ENCODE measurements around the gene ZDHHC7. TPM values are rescaled to one million over a fixed set of nuclear protein-coding genes. Genes with fewer than 3 reads are reported as not detected.

Gene ZDHHC7
- total RNA-seq, 1 donor from 2014 or later, result 68.7 TPM

Other genes starting within 250 kb of the ZDHHC7 start
- gene CRISPLD2, start 191.6 kb downstream of the ZDHHC7 start, total RNA-seq, result 0.26 and 0.53 TPM in 2 replicates
- gene KIAA0513, start 16.3 kb upstream of the ZDHHC7 start, total RNA-seq, result 7.1 and 9.3 TPM in 2 replicates
- not detected in 2 replicates for gene CIBAR2, start 100.9 kb upstream of the ZDHHC7 start, total RNA-seq

All from bronchial epithelial cell (primary cell).